IMR-90 (cell line): Measurements from ENCODE around the gene MAML1. TPM values are rescaled to one million over a fixed set of nuclear protein-coding genes. Genes with fewer than 3 reads are reported as not detected.

Experiments used
- ATAC-seq: fragments of 200-7000 bp; cut with Tn5 transposase; 2 replicates; pipeline ENCODE4 v1.9.1; 2020; ENCODE audit warnings: low read depth, mild to moderate bottlenecking, moderate library complexity
- BruUV-seq: library from RNA; stranded (reverse); fragments of 400-500 nt; replicated peaks from 2 replicates; lab custom pipeline; 2021; lab: Mats Ljungman, UMichigan
- CTCF ChIA-PET: fragments of 300-600 bp; formaldehyde crosslinking; extraction: SDS; loops from one replicate; lab custom pipeline; 2021; ENCODE audit warnings: antibody characterized with exemption; lab: Yijun Ruan, JAX
- POLR2A ChIA-PET: fragments of 300-600 bp; sonication (Branson Sonifier 250); formaldehyde crosslinking; loops from one replicate; lab custom pipeline; 2022; ENCODE audit warnings: antibody characterized with exemption; ENCODE audit not compliant: unreplicated experiment; lab: Charles Lee
- DNase-seq: peaks from one replicate; pipeline ENCODE4 v3.0.0; 2013
- H2AFZ ChIP-seq: replicated peaks from 2 replicates; pipeline ENCODE3; 2013; ENCODE audit warnings: low read length, mild to moderate bottlenecking; ENCODE audit not compliant: poor library complexity
- H2AK5ac ChIP-seq: 2 replicates; pipeline ENCODE4 v1.6.1; 2013; ENCODE audit warnings: low read depth, low read length, inconsistent platforms
- H2AK9ac ChIP-seq: replicated peaks from 2 replicates; pipeline ENCODE3; 2013; ENCODE audit warnings: mild to moderate bottlenecking, low read depth, low read length, moderate library complexity; ENCODE audit not compliant: poor library complexity
- H2BK120ac ChIP-seq: 2 replicates; pipeline ENCODE4 v1.6.1; 2013; ENCODE audit warnings: low read depth, low read length, inconsistent platforms
- H2BK15ac ChIP-seq: 3 replicates; pipeline ENCODE4 v1.6.1; 2013; ENCODE audit warnings: low read depth, low read length, inconsistent platforms
- H2BK20ac ChIP-seq: 2 replicates; pipeline ENCODE4 v1.6.1; 2013; ENCODE audit warnings: low read depth, mild to moderate bottlenecking, inconsistent platforms, low read length, moderate library complexity
- H2BK5ac ChIP-seq: 2 replicates; pipeline ENCODE4 v1.6.1; 2013; ENCODE audit warnings: mild to moderate bottlenecking, low read depth, low read length, inconsistent platforms; ENCODE audit not compliant: poor library complexity, severe bottlenecking
- H3K14ac ChIP-seq: replicated peaks from 2 replicates; pipeline ENCODE4 v1.6.1; 2013; ENCODE audit warnings: low read depth, low read length, inconsistent platforms
- H3K18ac ChIP-seq: 2 replicates; pipeline ENCODE4 v1.6.1; 2013; ENCODE audit warnings: low read depth, low read length, control low read depth
- H3K23ac ChIP-seq: 2 replicates; pipeline ENCODE4 v1.6.1; 2013; ENCODE audit warnings: low read depth, low read length, inconsistent platforms
- H3K27ac ChIP-seq: 2 replicates; pipeline ENCODE4 v1.5.1; 2013; ENCODE audit warnings: mild to moderate bottlenecking, control low read depth, low read length; ENCODE audit not compliant: insufficient read depth
- H3K27me3 ChIP-seq: 2 replicates; pipeline ENCODE4 v1.6.1; 2013; ENCODE audit warnings: low read length; ENCODE audit not compliant: control insufficient read depth, insufficient read depth
- H3K36me3 ChIP-seq: 2 replicates; pipeline ENCODE4 v1.6.1; 2013; ENCODE audit warnings: low read length, mixed read lengths; ENCODE audit not compliant: control insufficient read depth, insufficient read depth
- H3K4ac ChIP-seq: 2 replicates; pipeline ENCODE4 v1.6.1; 2013; ENCODE audit warnings: low read depth, low read length, inconsistent platforms
- H3K4me1 ChIP-seq: 2 replicates; pipeline ENCODE4 v1.6.1; 2013; ENCODE audit warnings: low read length, mixed read lengths; ENCODE audit not compliant: control insufficient read depth, insufficient read depth
- H3K4me2 ChIP-seq: 2 replicates; pipeline ENCODE4 v1.6.1; 2013; ENCODE audit warnings: low read depth, mild to moderate bottlenecking, control low read depth, low read length, moderate library complexity
- H3K4me3 ChIP-seq: 2 replicates; pipeline ENCODE4 v1.5.1; 2013; ENCODE audit warnings: low read depth, mild to moderate bottlenecking, control low read depth, low read length, moderate library complexity; ENCODE audit not compliant: insufficient read depth
- H3K56ac ChIP-seq: 2 replicates; pipeline ENCODE4 v1.6.1; 2013; ENCODE audit warnings: low read length, inconsistent platforms; ENCODE audit not compliant: insufficient read depth; ENCODE audit errors: extremely low read depth
- H3K79me1 ChIP-seq, 2 experiments: 2 replicates each; pipeline ENCODE4 v1.6.1; 2013; ENCODE audit warnings: low read length in 2 of 2, inconsistent platforms in 1 of 2, low read depth in 1 of 2
- H3K9ac ChIP-seq: 2 replicates; pipeline ENCODE4 v1.6.1; 2013; ENCODE audit warnings: low read depth, low read length, control low read depth
- H3K9me1 ChIP-seq: 2 replicates; pipeline ENCODE4 v1.6.1; 2013; ENCODE audit warnings: low read length, inconsistent platforms; ENCODE audit not compliant: insufficient read depth
- H3K9me3 ChIP-seq: 2 replicates; pipeline ENCODE4 v1.6.1; 2013; ENCODE audit warnings: low read length; ENCODE audit not compliant: control insufficient read depth, insufficient read depth
- H4K20me1 ChIP-seq: 2 replicates; pipeline ENCODE4 v1.6.1; 2013; ENCODE audit warnings: low read length, inconsistent platforms; ENCODE audit not compliant: insufficient read depth
- H4K5ac ChIP-seq: 2 replicates; pipeline ENCODE4 v1.6.1; 2013; ENCODE audit warnings: mild to moderate bottlenecking, low read depth, low read length, control low read depth
- H4K8ac ChIP-seq, 2 experiments: 2 replicates each; pipeline ENCODE4 v1.6.1; 2013; ENCODE audit warnings: low read depth in 2 of 2, low read length in 2 of 2, control low read depth in 1 of 2, inconsistent platforms in 1 of 2
- H4K91ac ChIP-seq: 2 replicates; pipeline ENCODE4 v1.6.1; 2013; ENCODE audit warnings: low read depth, low read length, inconsistent platforms; ENCODE audit not compliant: insufficient read depth
- CEBPB ChIP-seq: IDR thresholded peaks from 2 replicates; pipeline ENCODE4 v1.6.1; 2012; ENCODE audit warnings: low read depth, low read length, improper control_type of control experiment
- CHD1 ChIP-seq: IDR thresholded peaks from 2 replicates; pipeline ENCODE4 v1.6.1; 2012; ENCODE audit warnings: low read depth, low read length, improper control_type of control experiment
- CTCF ChIP-seq: conservative IDR thresholded peaks from 2 replicates; pipeline ENCODE4 v1.5.1; 2012; ENCODE audit warnings: mild to moderate bottlenecking, low read depth, low read length, improper control_type of control experiment
- ELK1 ChIP-seq: fragments of 150-350 bp; IDR thresholded peaks from 2 replicates; pipeline ENCODE4 v1.6.1; 2016; ENCODE audit warnings: low read depth, mild to moderate bottlenecking, low read length, moderate library complexity, borderline replicate concordance
- FOS ChIP-seq: fragments of 150-350 bp; IDR thresholded peaks from 2 replicates; pipeline ENCODE4 v1.6.1; 2016; ENCODE audit warnings: low read depth, low read length
- MAFK ChIP-seq: IDR thresholded peaks from 2 replicates; pipeline ENCODE4 v1.6.1; 2012; ENCODE audit warnings: low read depth, low read length, improper control_type of control experiment
- MAZ ChIP-seq: IDR thresholded peaks from 2 replicates; pipeline ENCODE4 v1.6.1; 2012; ENCODE audit warnings: low read depth, mild to moderate bottlenecking, low read length, improper control_type of control experiment, moderate library complexity, borderline replicate concordance
- RAD21 ChIP-seq: IDR thresholded peaks from 2 replicates; pipeline ENCODE4 v1.6.1; 2012; ENCODE audit warnings: low read length, improper control_type of control experiment
- RCOR1 ChIP-seq: IDR thresholded peaks from 2 replicates; pipeline ENCODE4 v1.6.1; 2012; ENCODE audit warnings: mild to moderate bottlenecking, low read length, improper control_type of control experiment; ENCODE audit not compliant: insufficient replicate concordance
- SMC3 ChIP-seq: fragments of 150-350 bp; IDR thresholded peaks from 2 replicates; pipeline ENCODE4 v1.6.1; 2016; ENCODE audit warnings: low read depth, mild to moderate bottlenecking, antibody characterized with exemption, low read length, moderate library complexity
- WGBS, 2 experiments: methylation state at CpG; one replicate each; pipeline versions ENCODE4 v1.1.5 to v1.1.7; 2013; ENCODE audit warnings: missing lambda C conversion rate in 2 of 2; ENCODE audit not compliant: insufficient read length in 1 of 2; ENCODE audit errors: extremely low coverage in 2 of 2; 5-methylcytosine and 5-hydroxymethylcytosine counted together
- dilution Hi-C: fragments of 300-500 bp; cut with HindIII; formaldehyde crosslinking; loops from one replicate; pipeline ENCODE4 v1.14.3; 2018; ENCODE audit warnings: low sequenced_read_pairs; ENCODE audit not compliant: unreplicated experiment
- in situ Hi-C: fragments of 300-500 bp; cut with MboI; formaldehyde crosslinking; loops from 3 replicates; pipeline ENCODE4 v1.14.3; 2019; ENCODE audit warnings: low sequenced_read_pairs, inconsistent platforms, mixed read lengths
- intact Hi-C: fragments of 100-400 bp; cut with micrococcal nuclease; formaldehyde crosslinking; loops from 2 replicates; pipeline ENCODE4 v1.10.0; 2022
- polyA plus RNA-seq, 3 experiments: library from polyadenylated mRNA; depleted of rRNA; stranded (reverse); fragments of >200 nt; gene quantifications; 2 replicates each; pipeline ENCODE4 v1.2.3, GENCODE V29; 2012; ENCODE audit warnings: low replicate concordance in 1 of 3
- total RNA-seq: library from RNA; depleted of rRNA; stranded (reverse); fragments of >200 nt; gene quantifications from 2 replicates; pipeline ENCODE4 v1.2.3, GENCODE V29; 2012

MAML1 gene
- total and polyA plus RNA-seq, 2 of the 4 experiments (the other 2 are of a cell fraction) = 4.7 to 10.2 TPM

GRCh38 chr5:179783128-179783527 lies 50.5 kb downstream of the MAML1 start:
- intact Hi-C loops = no loop called here
- no peak overlapping the region for H2BK15ac ChIP-seq

More at GRCh38 chr5:179783128-179783527, 50.5 kb downstream of the MAML1 start:
- ChIA-PET POLR2A (no interaction called here), CTCF (interaction anchor here (0.7 kb wide), 1 partner anchor 129 kb away, joined by 5 read pairs; no protein-coding TSS in a partner anchor)
- Histone ChIP-seq H2AK5ac (no peak overlapping the region), H2BK5ac (no peak overlapping the region), H3K4ac (no peak overlapping the region), H3K9me1 (no peaks in the 10 kb centered on the region), H4K91ac (no peak overlapping the region), H2BK20ac (no peak overlapping the region), H3K56ac (no peak overlapping the region), H3K4me1 (no peaks in the 10 kb centered on the region), H3K36me3 (peaks cover 13% of the 10 kb centered on the region; the same call in 1 of the 2 replicates), H4K20me1 (0 out of 2 replicates have a peak, but pooled peaks cover 3% of the 10 kb centered on the region), H3K27ac (no peak overlapping the region), H3K9me3 (no peaks in the 10 kb centered on the region), H3K27me3 (no peaks in the 10 kb centered on the region), H3K79me1 (peaks cover 0 to 2% of the 10 kb centered on the region in 2 experiments; a peak in 1 of 4 replicates), H3K4me2 (no peak overlapping the region), H2BK120ac (no peak overlapping the region), H3K4me3 (no peak overlapping the region), H4K5ac (no peak overlapping the region), H2AK9ac (no peak overlapping the region), H4K8ac (no peak overlapping the region), H3K23ac (no peak overlapping the region), H3K14ac (no peak overlapping the region), H3K9ac (no peak overlapping the region), H3K18ac (no peak overlapping the region), H2AFZ (no peak overlapping the region)
- no peak for DNase-seq
- WGBS, 2 experiments = 98% methylated on average over 7 of the region's 9 CpGs; no CpG with 5 or more reads in 1 of the 2 experiments
- dilution Hi-C loops (no loop called here), in situ Hi-C loops (no loop called here)
- ATAC-seq = no peak
- no peak for TF ChIP-seq CEBPB
- TF ChIP-seq MAFK = no peak
- TF ChIP-seq SMC3 = no peak
- no peak for TF ChIP-seq RAD21
- no peak for TF ChIP-seq CTCF
- no peak for TF ChIP-seq ELK1
- no peak for TF ChIP-seq FOS
- no peak for TF ChIP-seq MAZ
- no peak for TF ChIP-seq RCOR1
- no peak for TF ChIP-seq CHD1
- BruUV-seq = no TSS peak
